Neural cell (in vitro differentiated cells): ENCODE measurements around the gene PSMB11. TPM values are rescaled to one million over a fixed set of nuclear protein-coding genes. Genes with fewer than 3 reads are reported as not detected.
"Not testable (repeated sequence)": the region's sequence is repeated elsewhere in the genome, so short reads cannot be mapped to it uniquely, and the experiment has no call there.

Experiments
- H2AFZ ChIP-seq: fragments of 200-600, 300-800 bp; sonication (generic), shearing (Covaris generic); 2 replicates; pipeline ENCODE4 v1.6.0; 2014; ENCODE audit warnings: low read depth, mild to moderate bottlenecking, antibody characterized with exemption, low read length, moderate library complexity
- H3F3A ChIP-seq: fragments of 200-600 bp; shearing (Covaris generic); 2 replicates; pipeline ENCODE4 v1.6.1; 2016; ENCODE audit warnings: mild to moderate bottlenecking, moderate library complexity, mixed read lengths, antibody characterized with exemption, low read length; ENCODE audit not compliant: insufficient read depth, poor library complexity, severe bottlenecking
- H3K27ac ChIP-seq: fragments of 200-600, 300-800 bp; sonication (generic), shearing (Covaris generic); 2 replicates; pipeline ENCODE4 v1.5.1; 2014; ENCODE audit warnings: mild to moderate bottlenecking, low read length, moderate library complexity
- H3K27me3 ChIP-seq: fragments of 300-800, 200-600 bp; sonication (generic), shearing (Covaris generic); 2 replicates; pipeline ENCODE4 v1.6.0; 2014; ENCODE audit warnings: mild to moderate bottlenecking, low read depth, low read length, moderate library complexity; ENCODE audit not compliant: insufficient read depth
- H3K36me3 ChIP-seq: fragments of 300-800, 200-600 bp; sonication (generic), shearing (Covaris generic); 2 replicates; pipeline ENCODE4 v1.5.1; 2014; ENCODE audit warnings: mild to moderate bottlenecking, antibody characterized with exemption, low read length, moderate library complexity; ENCODE audit not compliant: insufficient read depth
- H3K4me2 ChIP-seq: fragments of 300-800, 200-600 bp; sonication (generic), shearing (Covaris generic); 2 replicates; pipeline ENCODE4 v1.6.0; 2014; ENCODE audit warnings: mild to moderate bottlenecking, low read length
- H3K4me3 ChIP-seq: fragments of 300-800, 200-600 bp; sonication (generic), shearing (Covaris generic); 2 replicates; pipeline ENCODE4 v1.5.1; 2014; ENCODE audit warnings: mild to moderate bottlenecking, low read length, moderate library complexity
- H3K79me2 ChIP-seq: fragments of 200-600 bp; shearing (Covaris generic); replicated peaks from 2 replicates; pipeline ENCODE4 v1.6.0; 2014; ENCODE audit warnings: mild to moderate bottlenecking, low read length, moderate library complexity; ENCODE audit not compliant: insufficient read depth
- H3K9ac ChIP-seq: fragments of 300-800, 200-600 bp; sonication (generic), shearing (Covaris generic); 2 replicates; pipeline ENCODE4 v1.6.1; 2016; ENCODE audit warnings: mild to moderate bottlenecking, low read length, mixed read lengths
- H3K9me2 ChIP-seq: fragments of 200-600 bp; shearing (Covaris generic); 2 replicates; pipeline ENCODE4 v1.6.1; 2016; ENCODE audit warnings: mild to moderate bottlenecking, low read length, mixed read lengths; ENCODE audit not compliant: insufficient read depth
- H3K9me3 ChIP-seq: fragments of 200-600, 300-800 bp; sonication (generic), shearing (Covaris generic); 2 replicates; pipeline ENCODE4 v1.6.1; 2016; ENCODE audit warnings: mild to moderate bottlenecking, mixed run types, low read length, moderate library complexity, mixed read lengths
- H4K20me1 ChIP-seq: fragments of 200-600 bp; shearing (Covaris generic); 2 replicates; pipeline ENCODE4 v1.6.1; 2016; ENCODE audit warnings: mild to moderate bottlenecking, mixed run types; ENCODE audit not compliant: insufficient read depth
- CTCF ChIP-seq: fragments of 450-650 bp; IDR thresholded peaks from 2 replicates; pipeline ENCODE4 v1.5.1; 2014; ENCODE audit warnings: antibody characterized with exemption, mild to moderate bottlenecking, moderate library complexity; ENCODE audit not compliant: poor library complexity, severe bottlenecking
- EP300 ChIP-seq: fragments of 450-650 bp; conservative IDR thresholded peaks from 2 replicates; pipeline ENCODE4 v1.6.1; 2014; ENCODE audit warnings: antibody characterized with exemption, mild to moderate bottlenecking, moderate library complexity; ENCODE audit not compliant: poor library complexity, severe bottlenecking
- EZH2 ChIP-seq: fragments of 200-600, 300-800 bp; shearing (Covaris generic), sonication (generic); IDR thresholded peaks from 2 replicates; pipeline ENCODE4 v1.6.1; 2014; ENCODE audit warnings: antibody characterized with exemption, low read length, borderline replicate concordance, mild to moderate bottlenecking; ENCODE audit not compliant: insufficient read depth, poor library complexity, severe bottlenecking
- MXI1 ChIP-seq: fragments of 450-650 bp; conservative IDR thresholded peaks from 2 replicates; pipeline ENCODE4 v1.6.1; 2014; ENCODE audit warnings: antibody characterized with exemption, mild to moderate bottlenecking; ENCODE audit not compliant: poor library complexity, severe bottlenecking
- POLR2AphosphoS5 ChIP-seq: IDR thresholded peaks from 2 replicates; pipeline ENCODE4 v1.6.1; 2012
- RAD21 ChIP-seq: fragments of 450-650 bp; conservative IDR thresholded peaks from 2 replicates; pipeline ENCODE4 v1.6.1; 2014; ENCODE audit warnings: antibody characterized with exemption, mild to moderate bottlenecking, moderate library complexity
- REST ChIP-seq: IDR thresholded peaks from 2 replicates; pipeline ENCODE4 v1.6.1; 2012; ENCODE audit warnings: borderline replicate concordance
- SMC3 ChIP-seq: fragments of 450-650 bp; conservative IDR thresholded peaks from 2 replicates; pipeline ENCODE4 v1.6.1; 2014; ENCODE audit warnings: antibody characterized with exemption, mild to moderate bottlenecking, moderate library complexity; ENCODE audit not compliant: poor library complexity
- TAF1 ChIP-seq: IDR thresholded peaks from 2 replicates; pipeline ENCODE4 v1.6.1; 2012; ENCODE audit warnings: low read depth
- polyA plus RNA-seq: library from polyadenylated mRNA; depleted of rRNA; stranded (reverse); fragments of >200 nt; gene quantifications from 2 replicates; pipeline ENCODE4 v1.2.3, GENCODE V29; 2014

PSMB11 gene
- polyA plus RNA-seq, 1 donor from 2014 or later: not detected

- Histone ChIP-seq H3F3A (peaks cover 4% of the 10 kb centered on the region), H4K20me1 (no peaks in the 10 kb centered on the region), H3K36me3 (no peaks in the 10 kb centered on the region), H3K9ac (no peak overlapping the region), H3K27me3 (no peaks in the 10 kb centered on the region), H3K27ac (no peak overlapping the region), H3K9me2 (no peaks in the 10 kb centered on the region), H3K4me2 (no peak overlapping the region), H3K79me2 (no peaks in the 10 kb centered on the region), H2AFZ (no peak overlapping the region), H3K9me3 (no peaks in the 10 kb centered on the region), H3K4me3 (no peak overlapping the region)
- TF ChIP-seq EZH2 (no peak), REST (no peak), TAF1 (no peak), EP300 (no peak), POLR2AphosphoS5 (no peak), CTCF (no peak), SMC3 (no peak), RAD21 (no peak), MXI1 (no peak)
These were observed 39.4 kb upstream of the PSMB11 start for GRCh38 chr14:23002592-23002991.

- not testable (repeated sequence) for H3K36me3 ChIP-seq, H3F3A ChIP-seq, H3K9ac ChIP-seq, H3K9me2 ChIP-seq, H4K20me1 ChIP-seq, H3K27ac ChIP-seq, H3K27me3 ChIP-seq, H3K4me2 ChIP-seq, H2AFZ ChIP-seq, H3K4me3 ChIP-seq, H3K79me2 ChIP-seq, H3K9me3 ChIP-seq
These were observed 37.7 kb upstream of the PSMB11 start for GRCh38 chr14:23004274-23004673.
